Melanocyte of skin (primary cell): ENCODE measurements around the gene SMIM34. TPM values are rescaled to one million over a fixed set of nuclear protein-coding genes. Genes with fewer than 3 reads are reported as not detected.

ENCODE experiments used
- small RNA-seq, 2 donors: library from RNA; depleted of rRNA; stranded (forward); fragments of <200 nt; gene quantifications; one replicate each; pipeline ENCODE3, GENCODE V24; 2012
- total RNA-seq, 2 donors: library from RNA; depleted of rRNA; stranded (reverse); fragments of >200 nt; gene quantifications; 2 replicates each; pipeline ENCODE4 v1.2.3, GENCODE V29; 2012

SMIM34 gene, protein sequence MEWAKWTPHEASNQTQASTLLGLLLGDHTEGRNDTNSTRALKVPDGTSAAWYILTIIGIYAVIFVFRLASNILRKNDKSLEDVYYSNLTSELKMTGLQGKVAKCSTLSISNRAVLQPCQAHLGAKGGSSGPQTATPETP
- total RNA-seq: not detected

DNA sequence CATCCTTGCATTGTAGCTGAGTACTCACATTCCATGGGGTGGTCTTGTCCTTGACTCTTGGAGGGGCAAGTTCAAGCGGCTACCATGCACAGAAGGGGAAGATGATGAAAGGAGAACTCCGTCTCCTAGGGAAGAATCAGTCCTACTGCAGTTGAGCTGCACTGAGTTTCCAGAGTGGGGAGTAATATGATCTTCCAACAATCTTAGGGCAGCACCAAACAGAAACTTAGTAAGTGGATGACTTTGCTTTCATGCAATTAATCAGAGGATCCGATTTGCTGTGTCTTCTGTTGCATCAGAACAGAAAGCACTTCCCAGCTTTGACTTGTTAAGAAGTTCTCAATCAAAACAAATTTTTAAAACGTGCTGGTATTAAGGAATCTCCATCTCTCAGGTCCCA lies at the start of gene SMIM34:
Gene SMIM34, minus strand, starts transcription at position 147 of the 400 bp plus-strand sequence. Its CDS starts 112 bp downstream, at position 35.

DNA sequence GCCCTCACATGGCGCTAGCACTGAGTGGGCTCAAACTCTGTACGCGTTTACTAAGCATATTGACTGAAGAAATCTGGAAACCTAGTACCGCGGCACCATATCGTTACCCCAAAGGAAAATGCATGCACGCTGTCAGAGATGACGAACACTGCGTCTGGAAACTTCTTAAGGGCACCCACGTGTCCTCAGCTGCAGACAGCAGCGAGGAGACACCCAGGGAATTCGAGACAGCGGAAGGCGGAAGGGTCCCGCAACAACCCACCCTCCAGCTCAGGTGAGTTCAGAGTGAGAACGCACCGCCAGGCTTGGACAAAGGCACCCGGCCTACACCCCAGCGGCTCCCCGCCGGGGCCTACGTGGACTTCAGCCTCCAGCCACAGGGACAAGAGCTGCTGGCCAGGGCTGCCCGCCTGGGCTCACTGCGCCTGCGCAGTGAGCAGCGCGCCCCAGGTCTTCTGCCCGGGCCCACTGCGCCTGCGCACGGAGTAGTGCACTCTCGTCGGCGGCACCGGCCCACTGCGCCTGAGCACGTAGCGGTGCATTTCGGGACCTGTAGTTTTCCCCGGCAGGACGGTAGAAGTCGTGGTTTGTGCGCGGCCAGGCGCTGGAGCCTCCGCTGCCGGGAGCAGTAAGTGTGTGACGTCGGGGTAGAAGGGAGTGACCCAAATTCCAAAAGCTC lies 48.7 kb downstream of the SMIM34 start, which contains the start of gene SMIM11:
Gene SMIM11, plus strand, starts transcription at position 568 of the 679 bp plus-strand sequence. CDS start 3,998 bp downstream, outside the sequence.

Small RNAs within 50 kb of the gene (small RNA-seq; reads per million reads assigned to genes)
- gene RF00614: 0 reads per million in 2 donors

Other genes starting within 250 kb of the SMIM34 start
- not detected for gene KCNE2, start 59.9 kb downstream of the SMIM34 start, total RNA-seq
- gene SMIM11, start 48.4 kb downstream of the SMIM34 start, total RNA-seq: 10 to 100 TPM in 1 of 2 donors, 1 to 10 TPM in 1; 6.9 to 12.3 TPM
- gene KCNE1, start 88.3 kb upstream of the SMIM34 start, total RNA-seq: under 1 TPM; 0.34 to 1.00 TPM
- gene RCAN1, start 191.2 kb upstream of the SMIM34 start, total RNA-seq: 100 to 1,000 TPM; 255 to 653 TPM
- not detected for gene CLIC6, start 245.0 kb upstream of the SMIM34 start, total RNA-seq